HepG2 (cell line): Measurements from ENCODE around the gene UQCR11. TPM values are rescaled to one million over a fixed set of nuclear protein-coding genes. Genes with fewer than 3 reads are reported as not detected.
A peak's percentile ranks its signal among the peaks of the same experiment; 100 is the strongest.

Experiments
- ASH2L ChIP-seq: fragments of 300-600, 200-600 bp; sonication (generic); IDR thresholded peaks from 2 replicates; pipeline ENCODE4 v1.7.0; 2017; ENCODE audit warnings: low read depth, mild to moderate bottlenecking, moderate library complexity, mixed read lengths, low read length; ENCODE audit not compliant: insufficient read length
- BATF2 ChIP-seq: sonication (generic); formaldehyde crosslinking; IDR thresholded peaks from 2 replicates; pipeline ENCODE4 v1.8.0; 2022; ENCODE audit warnings: mild to moderate bottlenecking, missing genetic modification reagents, moderate library complexity
- FOXA1 ChIP-seq, 2 experiments: fragments of 450-650 bp in 1 of 2; sonication (generic) in 1 of 2; formaldehyde crosslinking in 1 of 2; IDR thresholded peaks; 2 replicates each; pipeline versions ENCODE4 v1.4.0 to v1.6.1; 2016 to 2020; ENCODE audit warnings: missing genetic modification reagents in 1 of 2
- HOXA9 ChIP-seq: sonication (generic); formaldehyde crosslinking; IDR thresholded peaks from 2 replicates; pipeline ENCODE4 v1.8.1; 2022; ENCODE audit warnings: missing genetic modification reagents, mild to moderate bottlenecking, moderate library complexity, borderline replicate concordance
- MBNL3 ChIP-seq: fragments of 250-450 bp; sonication (Bioruptor Pico); conservative IDR thresholded peaks from 2 replicates; pipeline ENCODE4 v1.8.0; 2022; ENCODE audit warnings: mild to moderate bottlenecking, inconsistent platforms
- PATZ1 ChIP-seq: sonication (generic); formaldehyde crosslinking; IDR thresholded peaks from 2 replicates; pipeline ENCODE4 v1.4.0; 2020; ENCODE audit warnings: missing genetic modification reagents
- PBX3 ChIP-seq: sonication (generic); formaldehyde crosslinking; IDR thresholded peaks from 2 replicates; pipeline ENCODE4 v1.8.1; 2023; ENCODE audit warnings: missing genetic modification reagents, inconsistent platforms, borderline replicate concordance
- PHB2 ChIP-seq: fragments of 450-650 bp; IDR thresholded peaks from 2 replicates; pipeline ENCODE4 v1.6.1; 2018; ENCODE audit not compliant: partially characterized antibody
- RAD21 ChIP-seq: fragments of 450-650 bp; formaldehyde crosslinking; IDR thresholded peaks from 2 replicates; pipeline ENCODE4 v1.5.0; 2020; ENCODE audit warnings: mild to moderate bottlenecking
- RFXANK ChIP-seq: IDR thresholded peaks from 2 replicates; pipeline ENCODE4 v1.6.1; 2016
- SMARCC2 ChIP-seq: fragments of 450-650 bp; IDR thresholded peaks from 2 replicates; pipeline ENCODE4 v1.6.1; 2017; ENCODE audit warnings: antibody characterized with exemption, mild to moderate bottlenecking
- SRY ChIP-seq: sonication (generic); formaldehyde crosslinking; IDR thresholded peaks from 2 replicates; pipeline ENCODE4 v1.8.0; 2022; ENCODE audit warnings: mild to moderate bottlenecking, missing genetic modification reagents
- TBX2 ChIP-seq: sonication (generic); formaldehyde crosslinking; IDR thresholded peaks from 2 replicates; pipeline ENCODE4 v1.5.0; 2020; ENCODE audit warnings: missing genetic modification reagents, mild to moderate bottlenecking, borderline replicate concordance
- TCF12 ChIP-seq, 2 experiments: fragments of 450-650 bp in 1 of 2; sonication (generic) in 1 of 2; formaldehyde crosslinking in 1 of 2; IDR thresholded peaks; 2 replicates each; pipeline versions ENCODE4 v1.6.1 to v1.8.0; 2017 to 2022; ENCODE audit warnings: antibody characterized with exemption in 1 of 2, mild to moderate bottlenecking in 1 of 2, missing genetic modification reagents in 1 of 2, moderate library complexity in 1 of 2
- TOPORS ChIP-seq: sonication (generic); formaldehyde crosslinking; IDR thresholded peaks from 2 replicates; pipeline ENCODE4 v1.8.0; 2023; ENCODE audit warnings: mild to moderate bottlenecking, missing genetic modification reagents
- YEATS2 ChIP-seq: sonication (generic); formaldehyde crosslinking; IDR thresholded peaks from 2 replicates; pipeline ENCODE4 v1.4.0; 2020; ENCODE audit warnings: missing genetic modification reagents, borderline replicate concordance
- ZMAT3 ChIP-seq: sonication (generic); formaldehyde crosslinking; conservative IDR thresholded peaks from 2 replicates; pipeline ENCODE4 v1.7.0; 2021; ENCODE audit warnings: missing genetic modification reagents
- ZNF207 ChIP-seq: fragments of 450-650 bp; IDR thresholded peaks from 2 replicates; pipeline ENCODE4 v1.6.1; 2016; ENCODE audit warnings: antibody characterized with exemption, borderline replicate concordance
- ZNF512 ChIP-seq: sonication (generic); formaldehyde crosslinking; IDR thresholded peaks from 2 replicates; pipeline ENCODE4 v1.4.0; 2020; ENCODE audit warnings: mild to moderate bottlenecking, missing genetic modification reagents
- ZNF580 ChIP-seq: IDR thresholded peaks from 2 replicates; pipeline ENCODE4 v1.6.1; 2016; ENCODE audit warnings: low read depth, borderline replicate concordance
- ZNF720 ChIP-seq: sonication (generic); formaldehyde crosslinking; IDR thresholded peaks from 2 replicates; pipeline ENCODE4 v1.4.0; 2020; ENCODE audit warnings: missing genetic modification reagents
- ZNF766 ChIP-seq: sonication (generic); formaldehyde crosslinking; IDR thresholded peaks from 2 replicates; pipeline ENCODE4 v1.5.0; 2020; ENCODE audit warnings: missing genetic modification reagents, borderline replicate concordance
- polyA plus RNA-seq, 8 experiments: library from polyadenylated mRNA; depleted of rRNA in 3 of 8; stranded (reverse) in 7 of 8; unstranded in 1 of 8; fragments of >200 nt; fragmentation: Illumina TruSeq in 4 of 8; extraction: Trizol in 4 of 8; gene quantifications; 2 replicates each; pipeline versions ENCODE4 v1.2.1 to v1.2.3, GENCODE V29; 2011 to 2016; ENCODE audit warnings: low read depth in 4 of 8, missing spikeins in 1 of 8, mixed read lengths in 1 of 8; ENCODE audit not compliant: insufficient read depth in 1 of 8
- total RNA-seq, 5 experiments: library from RNA; depleted of rRNA; stranded (reverse); fragments of >200 nt; fragmentation: Illumina TruSeq; extraction: Trizol; gene quantifications; 2 replicates each; pipeline ENCODE4 v1.2.3, GENCODE V29; 2016; ENCODE audit warnings: low read depth in 1 of 5

UQCR11 gene
- total and polyA plus RNA-seq, 2 of the 13 experiments (the other 11 are each of a cell fraction or from before 2014, with no cell fraction given) = 125 to 214 TPM

GRCh38 chr19:1652471-1653299 lies 47.4 kb upstream of the UQCR11 start, which contains the start of gene TCF3 (continued):
- TF ChIP-seq BATF2 = no peak
- TF ChIP-seq RFXANK (CRISPR knock-in tag) = 0 out of 2 replicates have a peak, but pooled peaks have one; percentile 65
- TF ChIP-seq PBX3 (CRISPR knock-in tag) = peak; percentile 98
- peak; percentile 72 for TF ChIP-seq PATZ1 (CRISPR knock-in tag)
- peak; percentile 35; the same call in 1 of the 2 replicates for TF ChIP-seq ZNF766
- TF ChIP-seq FOXA1 (IDR thresholded peaks at IDR 0.05) = no peak
- TF ChIP-seq FOXA1 (CRISPR knock-in tag; IDR thresholded peaks at IDR 0.05) = peak; percentile 23; the same call in 1 of the 2 replicates
- TF ChIP-seq SMARCC2 = no peak
- TF ChIP-seq YEATS2 (CRISPR knock-in tag) = peak; percentile 92
- TF ChIP-seq ZMAT3 = peak; percentile 66; the same call in 1 of the 2 replicates
- peak; percentile 44; the same call in 1 of the 2 replicates for TF ChIP-seq TBX2
- 0 out of 2 replicates have a peak, but pooled peaks have one; percentile 34 for TF ChIP-seq ZNF720 (CRISPR knock-in tag)
- TF ChIP-seq TOPORS (CRISPR knock-in tag) = no peak
- TF ChIP-seq ZNF580 (CRISPR knock-in tag) = peak; percentile 15; the same call in 1 of the 2 replicates
- 0 out of 2 replicates have a peak, but pooled peaks have one; percentile 33 for TF ChIP-seq SRY (CRISPR knock-in tag)
- TF ChIP-seq ASH2L = peak; percentile 90
- TF ChIP-seq ZNF512 = no peak
- TF ChIP-seq HOXA9 (CRISPR knock-in tag) = no peak
- TF ChIP-seq ZNF207 = no peak
- no peak for TF ChIP-seq TCF12 (IDR thresholded peaks at IDR 0.05)
- TF ChIP-seq TCF12 (CRISPR knock-in tag; IDR thresholded peaks at IDR 0.05) = 0 out of 2 replicates have a peak, but pooled peaks have one; percentile 41
- no peak for TF ChIP-seq PHB2
- TF ChIP-seq RAD21 = no peak; the same call in 1 of the 2 replicates
- no peak for TF ChIP-seq MBNL3 (CRISPR knock-in tag)
